ENCODE results near the gene SLC43A2. TPM values are rescaled to one million over a fixed set of nuclear protein-coding genes. Genes with fewer than 3 reads are reported as not detected.
A peak's percentile ranks its signal among the peaks of the same experiment; 100 is the strongest.

Gene SLC43A2
- total and polyA plus RNA-seq, 3 donors from 2014 or later = 11.7 to 15.7 (median 12.4) TPM

DNA sequence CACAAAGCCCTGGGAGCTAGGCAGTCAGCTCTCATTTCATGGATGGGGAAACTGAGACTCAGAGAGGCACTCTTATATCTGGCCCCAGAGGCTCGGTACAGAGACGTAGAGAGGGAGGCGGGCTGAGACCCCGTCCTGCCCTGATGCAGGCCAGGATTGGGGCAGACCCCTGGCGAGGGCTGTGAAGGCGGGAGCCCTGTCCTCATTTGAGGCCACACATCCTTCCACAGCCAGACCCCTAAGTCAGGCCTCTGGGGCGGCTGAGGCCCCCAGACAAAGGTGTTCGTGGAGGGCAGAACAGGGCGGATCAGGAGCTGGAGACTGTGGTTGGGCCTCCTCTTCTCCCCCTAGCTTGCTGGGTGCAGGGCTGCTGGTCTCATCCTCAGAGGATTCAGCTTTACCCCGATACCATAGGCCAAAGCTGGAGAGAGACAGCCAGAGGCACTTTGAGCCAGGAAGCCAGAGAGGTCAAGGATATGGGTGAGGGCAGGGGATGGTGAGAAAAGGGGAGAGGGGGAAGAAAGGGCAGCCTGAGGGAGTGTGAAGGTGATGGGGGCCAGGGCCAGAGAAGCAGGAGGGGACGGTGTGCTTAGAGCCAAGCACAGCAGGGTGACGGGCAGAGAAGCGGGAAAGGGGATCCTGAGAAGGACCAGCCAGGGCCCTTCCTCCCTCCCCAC, 17.7 kb upstream of the SLC43A2 start:
- Histone ChIP-seq H3K36me3 (ENCODE audit: low read depth, missing control alignments) (no peaks in the 10 kb centered on the region), H3K4me3 (no peak overlapping the region), H3K9me3 (no peaks in the 10 kb centered on the region), H3K4me1 (peaks cover 26% of the 10 kb centered on the region), H3K27me3 (no peaks in the 10 kb centered on the region), H3K27ac (peak overlapping the region; percentile 31 to 59)
- no peak for DNase-seq
- intact Hi-C loops (cut with DNase I; ENCODE audit: low total_unique reads) = loop anchor here (5.0 kb wide), 1 partner anchor 69 kb away; no protein-coding TSS in a partner anchor
- TF ChIP-seq, protein P1, sequence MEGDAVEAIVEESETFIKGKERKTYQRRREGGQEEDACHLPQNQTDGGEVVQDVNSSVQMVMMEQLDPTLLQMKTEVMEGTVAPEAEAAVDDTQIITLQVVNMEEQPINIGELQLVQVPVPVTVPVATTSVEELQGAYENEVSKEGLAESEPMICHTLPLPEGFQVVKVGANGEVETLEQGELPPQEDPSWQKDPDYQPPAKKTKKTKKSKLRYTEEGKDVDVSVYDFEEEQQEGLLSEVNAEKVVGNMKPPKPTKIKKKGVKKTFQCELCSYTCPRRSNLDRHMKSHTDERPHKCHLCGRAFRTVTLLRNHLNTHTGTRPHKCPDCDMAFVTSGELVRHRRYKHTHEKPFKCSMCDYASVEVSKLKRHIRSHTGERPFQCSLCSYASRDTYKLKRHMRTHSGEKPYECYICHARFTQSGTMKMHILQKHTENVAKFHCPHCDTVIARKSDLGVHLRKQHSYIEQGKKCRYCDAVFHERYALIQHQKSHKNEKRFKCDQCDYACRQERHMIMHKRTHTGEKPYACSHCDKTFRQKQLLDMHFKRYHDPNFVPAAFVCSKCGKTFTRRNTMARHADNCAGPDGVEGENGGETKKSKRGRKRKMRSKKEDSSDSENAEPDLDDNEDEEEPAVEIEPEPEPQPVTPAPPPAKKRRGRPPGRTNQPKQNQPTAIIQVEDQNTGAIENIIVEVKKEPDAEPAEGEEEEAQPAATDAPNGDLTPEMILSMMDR (IDR thresholded peaks at IDR 0.05) = no peak
- TF ChIP-seq POLR2A (IDR thresholded peaks at IDR 0.05) = no peak
- WGBS, 2 donors = 75 to 83% methylated on average over 12 to 13 of the region's 13 CpGs

DNA sequence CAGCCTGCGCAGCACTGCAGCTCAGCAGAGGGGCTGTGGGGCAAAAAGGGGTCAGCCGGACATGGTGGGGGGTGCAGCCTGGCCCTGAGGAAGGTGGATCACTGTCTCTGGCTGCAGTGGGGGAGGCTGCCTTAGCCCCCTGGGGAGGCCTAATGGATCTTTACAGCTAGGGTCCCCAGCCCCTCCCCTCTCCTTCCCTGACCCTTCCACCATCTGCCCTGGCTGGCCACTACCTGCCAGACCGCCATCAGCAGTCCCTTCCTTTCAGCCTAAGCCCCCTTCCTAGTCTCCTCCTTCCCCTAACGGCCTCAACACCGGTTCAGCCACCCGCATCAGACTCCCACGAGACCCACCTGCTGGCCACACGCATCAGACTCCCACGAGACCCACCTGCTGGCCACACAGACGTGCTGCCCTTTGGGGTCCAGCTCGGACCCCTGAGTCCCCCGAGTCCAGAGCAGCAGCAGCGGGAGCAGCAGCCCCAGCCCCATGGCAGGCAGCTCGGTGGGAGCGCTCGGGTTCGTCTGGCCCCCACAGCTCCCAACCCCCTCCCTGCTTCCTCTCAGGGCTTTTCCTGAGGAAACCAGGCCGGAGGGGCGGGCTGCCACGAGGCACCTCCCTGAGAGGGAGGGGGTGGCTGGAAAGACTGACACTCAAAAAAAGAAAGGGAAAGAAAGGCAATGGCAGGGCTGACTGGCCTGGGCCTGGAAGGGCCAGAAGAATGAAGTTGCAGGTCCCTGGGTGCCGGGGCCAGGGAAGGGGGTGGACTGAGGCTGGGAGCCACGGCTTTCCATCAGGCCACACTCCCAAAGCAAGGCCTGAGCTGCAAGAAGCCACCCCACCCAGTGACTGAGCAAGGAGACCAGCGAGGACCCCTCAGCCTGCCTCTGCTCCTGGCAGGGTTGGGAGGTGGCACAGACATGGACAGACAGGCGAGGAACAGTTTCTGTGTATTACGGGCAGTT, 16.9 kb upstream of the SLC43A2 start, which contains the start of gene SCARF1:
Gene SCARF1 (minus strand): TSS at position 526 of the 965 bp plus-strand sequence. CDS start 35 bp downstream, at position 491.
- no peaks in the 10 kb centered on the region for H3K36me3 ChIP-seq (ENCODE audit: low read depth, missing control alignments)
- peak; percentile 36 for DNase-seq
- H3K27ac ChIP-seq = peak within 1 kb of the TSS; percentile 31 to 59
- H3K4me3 ChIP-seq = peak within 1 kb of the TSS in 1 of 2 donors; percentile 21
- no peak for TF ChIP-seq POLR2A (IDR thresholded peaks at IDR 0.05)
- TF ChIP-seq, protein P1 (IDR thresholded peaks at IDR 0.05) = no peak
- peaks cover 21% of the 10 kb centered on the region for H3K4me1 ChIP-seq
- intact Hi-C loops (cut with DNase I; ENCODE audit: low total_unique reads) = loop anchor here (5.0 kb wide), 1 partner anchor 68 kb away; no protein-coding TSS in a partner anchor
- H3K9me3 ChIP-seq = no peaks in the 10 kb centered on the region
- H3K27me3 ChIP-seq = no peaks in the 10 kb centered on the region
- WGBS, 2 donors = 76 to 82% methylated on average over 24 to 25 of the region's 25 CpGs

DNA sequence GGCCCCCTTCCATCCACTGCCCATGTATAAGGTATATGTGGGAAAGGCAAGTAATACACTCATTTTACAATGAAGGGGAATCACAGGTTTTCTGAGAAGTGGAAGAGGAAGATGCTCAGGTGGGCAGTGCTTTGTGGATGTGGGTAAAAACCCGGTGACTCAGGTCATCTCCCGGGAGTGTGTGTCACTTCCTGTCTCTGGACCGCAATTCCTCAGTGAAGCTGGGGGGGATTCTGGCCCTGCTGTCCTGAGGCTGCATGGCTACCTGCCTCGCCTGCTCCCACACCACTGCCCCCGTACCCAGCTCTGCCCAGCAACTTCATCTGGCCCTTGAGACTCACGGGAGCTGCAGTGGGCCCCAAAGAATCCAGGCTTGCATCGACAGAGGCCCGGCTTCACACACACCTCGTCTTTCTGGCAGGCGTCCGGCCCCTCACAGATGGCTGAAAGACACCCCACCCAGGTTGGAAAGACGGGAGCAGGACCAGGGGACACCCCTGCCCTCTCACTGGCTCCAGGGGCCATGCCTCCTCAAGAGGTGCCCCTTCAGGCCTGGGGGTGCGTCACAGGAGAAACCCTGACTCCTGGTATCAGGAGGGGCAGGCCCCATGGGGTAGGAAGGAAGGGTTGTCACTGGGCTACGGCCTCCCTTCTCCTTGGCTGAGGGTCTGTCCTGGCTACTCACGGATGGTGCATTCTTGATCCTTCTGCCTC, 16.0 kb upstream of the SLC43A2 start:
- H3K27me3 ChIP-seq = no peaks in the 10 kb centered on the region
- H3K9me3 ChIP-seq = no peaks in the 10 kb centered on the region
- H3K4me1 ChIP-seq = peaks cover 15% of the 10 kb centered on the region
- H3K27ac ChIP-seq = peak overlapping the region in 1 of 2 donors; percentile 59
- 71 to 78% methylated on average over 13 to 15 of the region's 15 CpGs for WGBS, 2 donors
- DNase-seq = no peak
- TF ChIP-seq POLR2A (IDR thresholded peaks at IDR 0.05) = no peak
- TF ChIP-seq, protein P1 (IDR thresholded peaks at IDR 0.05) = no peak
- intact Hi-C loops (cut with DNase I; ENCODE audit: low total_unique reads) = loop anchor here (5.0 kb wide), 1 partner anchor 67 kb away; no protein-coding TSS in a partner anchor
- no peaks in the 10 kb centered on the region for H3K36me3 ChIP-seq (ENCODE audit: low read depth, missing control alignments)
- H3K4me3 ChIP-seq = no peak overlapping the region

DNA sequence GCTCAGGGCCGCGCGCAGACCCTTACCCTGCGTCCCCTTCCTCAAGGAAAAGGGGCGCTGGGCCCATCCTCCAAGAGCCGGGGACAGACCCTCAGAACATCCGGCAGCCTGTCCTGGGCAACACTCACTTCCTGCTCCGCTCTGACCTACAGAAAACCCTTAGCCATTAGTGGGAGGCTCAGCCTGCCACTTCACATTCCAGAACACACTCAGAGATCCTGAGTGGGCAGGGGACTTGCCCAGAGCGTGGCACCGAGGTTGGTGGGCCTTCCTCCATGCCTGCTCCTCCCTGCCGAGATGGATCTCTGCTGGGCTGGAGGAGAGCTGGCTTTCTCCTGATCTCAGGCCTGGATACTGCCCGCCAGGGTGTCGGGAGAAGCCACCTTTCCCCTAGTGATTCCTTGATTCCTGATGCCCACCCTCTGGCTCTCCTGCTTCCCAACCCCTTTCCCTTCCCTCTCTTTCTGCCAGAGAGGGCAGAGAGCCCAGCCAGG, 15.4 kb upstream of the SLC43A2 start:
- intact Hi-C loops (cut with DNase I; ENCODE audit: low total_unique reads) = no loop called here
- H3K27me3 ChIP-seq = no peaks in the 10 kb centered on the region
- H3K27ac ChIP-seq = no peak overlapping the region
- H3K36me3 ChIP-seq (ENCODE audit: low read depth, missing control alignments) = no peaks in the 10 kb centered on the region
- no peaks in the 10 kb centered on the region for H3K9me3 ChIP-seq
- peaks cover 15% of the 10 kb centered on the region for H3K4me1 ChIP-seq
- peak overlapping the region; percentile 20 to 43 for H3K4me3 ChIP-seq
- DNase-seq = no peak
- 36 to 56% methylated on average over 5 to 9 of the region's 13 CpGs for WGBS, 2 donors
- no peak for TF ChIP-seq POLR2A (IDR thresholded peaks at IDR 0.05)
- TF ChIP-seq, protein P1 (IDR thresholded peaks at IDR 0.05) = no peak
